GM18505 (cell line): ENCODE measurements around the gene POM121L2.

Experiments used
- ATAC-seq: cut with Tn5 transposase; IDR thresholded peaks from one replicate; pipeline ENCODE4 v1.9.1; 2021; ENCODE audit not compliant: unreplicated experiment
- POLR2A ChIP-seq: IDR thresholded peaks from 4 replicates; pipeline ENCODE4 v1.6.1; 2011; ENCODE audit warnings: borderline replicate concordance; ENCODE audit not compliant: insufficient read depth, insufficient read length; ENCODE audit errors: extremely low read depth

Gene POM121L2

DNA sequence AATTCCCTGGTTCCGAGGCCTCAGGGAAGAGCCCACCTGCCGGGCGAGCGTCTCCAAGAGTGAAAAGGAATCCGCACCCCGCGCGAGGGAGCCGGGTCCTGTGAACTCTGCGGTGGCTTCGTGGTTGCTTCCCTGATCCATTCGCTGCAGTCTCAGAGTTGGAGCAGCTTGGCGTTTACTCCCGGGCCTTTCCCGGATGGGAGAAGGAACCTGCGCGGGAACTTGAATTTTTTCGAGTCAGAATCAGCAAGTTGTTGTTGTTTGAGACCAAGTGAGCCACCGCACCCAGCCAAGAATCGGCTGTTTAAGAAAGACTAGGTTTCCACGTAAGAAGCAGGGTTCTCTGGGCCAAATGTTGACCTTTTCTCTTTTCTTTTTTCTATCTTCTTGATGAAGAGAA, 51.7 kb downstream of the POM121L2 start:
- no peak for TF ChIP-seq POLR2A
- ATAC-seq = no peak
